Adrenal gland (tissue), 5 donors: ENCODE results near the gene CEP126.

ENCODE experiments used
- POLR2A ChIP-seq, 2 donors: fragments of 450-650 bp; IDR thresholded peaks; one replicate each; pipeline ENCODE4 v1.6.1; 2017; ENCODE audit warnings: antibody characterized with exemption in 2 of 2, mild to moderate bottlenecking in 2 of 2, moderate library complexity in 1 of 2
- TF ChIP-seq, protein P1 (sequence below), 6 experiments: fragments of 450-650 bp in 4 of 6; fragments of 200-600 bp in 2 of 6; sonication (generic) in 1 of 6; IDR thresholded peaks; 1 replicate in 5 of 6; 2 replicates in 1 of 6; pipeline versions ENCODE4 v1.5.1 to v1.8.0; 2016 to 2021; ENCODE audit warnings: antibody characterized with exemption in 6 of 6, mild to moderate bottlenecking in 2 of 6, moderate library complexity in 1 of 6
- donor health status: DM: no; HTN: no; CAD: no.

DNA sequence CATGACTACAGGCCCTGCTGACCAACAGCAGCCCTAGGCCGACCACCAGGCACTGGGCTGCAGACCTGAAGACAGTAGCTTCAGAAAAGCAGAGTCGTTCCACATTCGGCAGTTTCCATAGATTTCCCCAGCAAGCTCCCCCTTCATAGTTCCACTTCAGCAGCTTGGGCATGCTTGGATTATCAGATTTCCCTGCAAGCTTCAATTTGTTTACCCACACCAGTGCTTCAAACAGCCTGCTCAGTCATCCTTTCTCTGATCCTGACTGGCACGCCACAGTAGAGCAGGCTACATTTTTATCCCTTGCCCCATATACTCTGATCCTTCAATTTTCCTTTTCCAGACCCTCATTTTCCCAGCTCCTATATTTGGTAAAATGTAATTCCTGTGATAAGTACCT lies 81.3 kb downstream of the CEP126 start:
- TF ChIP-seq, protein P1, sequence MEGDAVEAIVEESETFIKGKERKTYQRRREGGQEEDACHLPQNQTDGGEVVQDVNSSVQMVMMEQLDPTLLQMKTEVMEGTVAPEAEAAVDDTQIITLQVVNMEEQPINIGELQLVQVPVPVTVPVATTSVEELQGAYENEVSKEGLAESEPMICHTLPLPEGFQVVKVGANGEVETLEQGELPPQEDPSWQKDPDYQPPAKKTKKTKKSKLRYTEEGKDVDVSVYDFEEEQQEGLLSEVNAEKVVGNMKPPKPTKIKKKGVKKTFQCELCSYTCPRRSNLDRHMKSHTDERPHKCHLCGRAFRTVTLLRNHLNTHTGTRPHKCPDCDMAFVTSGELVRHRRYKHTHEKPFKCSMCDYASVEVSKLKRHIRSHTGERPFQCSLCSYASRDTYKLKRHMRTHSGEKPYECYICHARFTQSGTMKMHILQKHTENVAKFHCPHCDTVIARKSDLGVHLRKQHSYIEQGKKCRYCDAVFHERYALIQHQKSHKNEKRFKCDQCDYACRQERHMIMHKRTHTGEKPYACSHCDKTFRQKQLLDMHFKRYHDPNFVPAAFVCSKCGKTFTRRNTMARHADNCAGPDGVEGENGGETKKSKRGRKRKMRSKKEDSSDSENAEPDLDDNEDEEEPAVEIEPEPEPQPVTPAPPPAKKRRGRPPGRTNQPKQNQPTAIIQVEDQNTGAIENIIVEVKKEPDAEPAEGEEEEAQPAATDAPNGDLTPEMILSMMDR (IDR thresholded peaks at IDR 0.05), result no peak
- TF ChIP-seq POLR2A (IDR thresholded peaks at IDR 0.05), result no peak
